D721Med (cell line): ENCODE results near the gene ZNF175.

Source experiments
- DNase-seq: peaks from one replicate; pipeline ENCODE4 v3.0.0; 2011; ENCODE audit warnings: low spot score; ENCODE audit not compliant: insufficient read length
- FAIRE-seq: peaks from 2 replicates; lab custom pipeline; 2011; peaks lifted over from hg19 to GRCh38; lab: Jason Lieb, UNC
- TF ChIP-seq, protein P1 (sequence below): IDR thresholded peaks from 2 replicates; pipeline ENCODE4 v1.5.1; 2012; ENCODE audit warnings: mild to moderate bottlenecking, control low read depth; ENCODE audit not compliant: insufficient read depth; ENCODE audit errors: missing control alignments

The ZNF175 gene

GRCh38 chr19:51570962-51571575 is at the start of gene ZNF175:
Gene ZNF175 (plus strand): TSS chr19:51571283. CDS start chr19:51573330, 2,047 bp downstream.
- TF ChIP-seq, protein P1, sequence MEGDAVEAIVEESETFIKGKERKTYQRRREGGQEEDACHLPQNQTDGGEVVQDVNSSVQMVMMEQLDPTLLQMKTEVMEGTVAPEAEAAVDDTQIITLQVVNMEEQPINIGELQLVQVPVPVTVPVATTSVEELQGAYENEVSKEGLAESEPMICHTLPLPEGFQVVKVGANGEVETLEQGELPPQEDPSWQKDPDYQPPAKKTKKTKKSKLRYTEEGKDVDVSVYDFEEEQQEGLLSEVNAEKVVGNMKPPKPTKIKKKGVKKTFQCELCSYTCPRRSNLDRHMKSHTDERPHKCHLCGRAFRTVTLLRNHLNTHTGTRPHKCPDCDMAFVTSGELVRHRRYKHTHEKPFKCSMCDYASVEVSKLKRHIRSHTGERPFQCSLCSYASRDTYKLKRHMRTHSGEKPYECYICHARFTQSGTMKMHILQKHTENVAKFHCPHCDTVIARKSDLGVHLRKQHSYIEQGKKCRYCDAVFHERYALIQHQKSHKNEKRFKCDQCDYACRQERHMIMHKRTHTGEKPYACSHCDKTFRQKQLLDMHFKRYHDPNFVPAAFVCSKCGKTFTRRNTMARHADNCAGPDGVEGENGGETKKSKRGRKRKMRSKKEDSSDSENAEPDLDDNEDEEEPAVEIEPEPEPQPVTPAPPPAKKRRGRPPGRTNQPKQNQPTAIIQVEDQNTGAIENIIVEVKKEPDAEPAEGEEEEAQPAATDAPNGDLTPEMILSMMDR = no peak
- peak; percentile 64 for FAIRE-seq
- DNase-seq = peak; percentile 55

GRCh38 chr19:51521357-51521756 is 49.7 kb upstream of the ZNF175 start:
- TF ChIP-seq, protein P1 = no peak
- FAIRE-seq (no peak), DNase-seq (no peak)

DNA sequence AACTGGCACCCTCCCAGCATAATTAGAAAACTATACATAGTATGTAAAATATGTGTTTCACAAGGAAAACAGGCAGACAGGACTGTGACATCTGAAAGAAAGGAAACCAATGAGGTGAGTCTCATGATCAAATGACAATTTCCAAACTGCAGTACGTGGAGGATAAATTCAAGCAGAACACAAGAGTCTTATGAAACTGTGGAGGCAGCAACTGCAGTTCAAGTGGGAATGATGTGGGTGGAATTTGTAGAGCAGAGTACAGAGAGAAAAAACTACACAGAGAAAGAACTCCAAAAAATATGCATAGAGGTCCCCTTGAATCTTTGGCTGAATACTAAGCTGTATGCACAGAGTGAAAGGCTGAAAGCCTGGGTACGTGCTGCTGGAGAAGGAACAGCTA is 49.3 kb upstream of the ZNF175 start:
- FAIRE-seq (no peak), DNase-seq (no peak)
- TF ChIP-seq, protein P1 = no peak

DNA sequence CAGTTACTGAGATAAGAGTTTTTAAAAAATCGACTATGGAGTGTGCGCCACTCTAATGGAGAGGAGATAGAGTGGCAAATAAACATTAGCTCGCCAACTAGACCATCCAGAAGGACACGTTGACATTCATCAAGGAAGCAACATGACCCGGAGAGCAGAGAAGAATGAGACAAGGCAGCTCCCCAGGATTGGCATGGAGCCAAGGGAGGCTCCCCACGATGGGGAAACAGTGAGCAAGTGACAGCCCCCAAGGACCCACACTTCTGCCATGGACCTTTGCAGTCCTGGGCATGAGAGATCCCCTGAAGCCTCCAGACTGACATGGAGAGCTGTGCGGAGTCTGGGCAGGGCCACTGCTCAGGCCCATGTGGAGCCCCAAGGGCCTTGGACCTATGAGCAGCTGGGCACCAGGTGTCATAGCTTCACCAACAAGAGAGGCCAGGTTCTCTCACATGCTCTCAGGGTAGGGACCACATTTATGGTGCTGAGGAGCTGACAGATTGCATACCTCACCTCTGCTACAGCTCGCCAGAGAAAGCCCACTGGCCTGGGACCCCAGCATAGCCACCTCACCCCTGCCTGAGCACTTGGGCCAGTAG is 46.3 kb upstream of the ZNF175 start:
- DNase-seq (no peak), FAIRE-seq (no peak)
- TF ChIP-seq, protein P1 = no peak

DNA sequence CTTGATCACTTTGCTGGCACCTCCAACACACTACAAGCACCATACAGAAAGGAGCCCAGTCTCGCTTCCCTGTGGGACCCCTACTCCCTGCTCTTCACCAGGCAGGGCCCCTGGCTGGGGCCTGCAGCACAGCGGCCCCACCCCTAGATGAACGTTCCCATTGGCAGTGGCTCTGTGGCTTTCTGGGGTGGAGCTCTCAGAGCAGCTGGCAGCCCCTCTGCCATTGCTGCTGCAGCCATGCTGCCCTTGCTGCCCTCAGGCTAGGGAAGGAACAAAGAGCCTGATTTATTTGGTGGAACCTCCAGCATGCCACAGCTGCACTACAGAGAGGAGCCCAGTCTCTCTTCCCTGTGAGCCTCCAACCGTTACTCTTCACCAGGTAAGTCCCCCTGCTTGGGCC is 45.4 kb upstream of the ZNF175 start:
- TF ChIP-seq, protein P1 = no peak
- FAIRE-seq (no peak), DNase-seq (no peak)

DNA sequence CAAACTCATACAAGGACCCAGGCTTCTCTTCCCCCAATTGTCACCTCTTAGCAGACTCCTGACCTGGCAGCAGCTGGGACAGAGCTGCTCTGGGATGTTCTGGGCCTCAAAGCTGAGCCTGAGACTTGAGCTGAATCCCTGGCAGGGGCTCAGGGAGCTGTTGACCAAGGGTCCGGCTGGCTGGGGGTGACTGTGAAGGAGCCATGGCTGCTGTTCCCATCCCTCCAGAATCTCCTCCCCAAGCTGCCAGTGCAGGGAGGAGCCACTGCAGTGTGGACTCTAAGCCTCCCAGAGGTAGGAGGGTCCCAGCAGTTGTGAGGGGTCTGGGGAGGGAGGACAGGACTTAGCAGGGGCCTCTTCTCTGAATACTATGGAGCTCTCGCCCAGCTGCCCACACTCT is 41.8 kb upstream of the ZNF175 start:
- DNase-seq = no peak
- FAIRE-seq = no peak
- TF ChIP-seq, protein P1 = no peak

DNA sequence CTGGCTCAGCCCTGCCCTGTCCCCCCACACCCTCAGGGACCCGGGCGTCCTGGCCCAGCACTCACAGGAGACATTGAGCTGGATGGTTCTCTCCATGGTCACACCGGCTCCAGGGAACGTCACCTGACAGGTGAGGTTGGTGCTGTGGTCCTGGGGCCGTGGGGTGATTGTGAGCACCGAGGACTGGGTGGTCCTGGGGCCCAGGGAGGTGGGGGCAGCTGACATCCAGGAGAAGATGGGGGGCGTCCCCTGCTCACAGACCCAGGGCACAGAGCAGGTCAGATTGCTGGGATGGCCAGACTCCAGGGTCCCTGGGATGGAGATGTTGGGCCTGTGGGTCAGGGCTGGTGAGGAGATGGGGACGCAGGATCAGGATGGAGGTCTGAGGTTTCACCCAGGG is 40.5 kb upstream of the ZNF175 start:
- FAIRE-seq (no peak), DNase-seq (no peak)
- TF ChIP-seq, protein P1 = no peak
